Left renal cortex interstitium (tissue), 4 donors: Measurements from ENCODE around the gene SSBP2. TPM values are rescaled to one million over a fixed set of nuclear protein-coding genes. Genes with fewer than 3 reads are reported as not detected.

Source experiments
- DNase-seq, 4 donors: peaks; one replicate each; pipeline ENCODE4 v3.0.0-alpha.2; 2013; ENCODE audit warnings: low read depth in 4 of 4, low spot score in 2 of 4, missing footprints in 1 of 4
- polyA plus RNA-seq, 4 donors: library from polyadenylated mRNA; unstranded; fragments of 120-200 nt; gene quantifications; one replicate each; pipeline ENCODE4 v1.2.1, GENCODE V29; 2013; ENCODE audit not compliant: insufficient read length in 4 of 4

The SSBP2 gene
- polyA plus RNA-seq, 4 donors: 78.5 to 96.3 (median 91.6) TPM

DNA sequence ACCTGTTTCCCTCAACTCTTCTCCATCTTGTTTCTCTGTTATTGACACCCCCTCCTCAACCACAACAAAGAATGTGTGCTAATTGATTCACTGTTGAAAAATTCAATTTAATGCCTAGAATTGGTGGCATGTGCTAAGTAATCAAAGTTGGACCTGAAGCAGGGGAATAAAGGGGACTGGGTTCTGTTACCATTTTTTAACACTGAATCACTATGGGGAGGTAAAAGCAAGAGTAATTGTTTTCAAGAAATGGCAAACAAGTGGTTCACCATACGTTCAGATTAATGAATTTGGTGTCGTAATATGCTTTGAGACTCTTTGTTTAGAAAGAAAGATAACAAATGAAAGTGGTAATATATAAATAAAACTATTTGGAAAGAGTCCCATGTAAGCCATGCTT, 17.0 kb upstream of the SSBP2 start:
- DNase-seq: no peak

DNA sequence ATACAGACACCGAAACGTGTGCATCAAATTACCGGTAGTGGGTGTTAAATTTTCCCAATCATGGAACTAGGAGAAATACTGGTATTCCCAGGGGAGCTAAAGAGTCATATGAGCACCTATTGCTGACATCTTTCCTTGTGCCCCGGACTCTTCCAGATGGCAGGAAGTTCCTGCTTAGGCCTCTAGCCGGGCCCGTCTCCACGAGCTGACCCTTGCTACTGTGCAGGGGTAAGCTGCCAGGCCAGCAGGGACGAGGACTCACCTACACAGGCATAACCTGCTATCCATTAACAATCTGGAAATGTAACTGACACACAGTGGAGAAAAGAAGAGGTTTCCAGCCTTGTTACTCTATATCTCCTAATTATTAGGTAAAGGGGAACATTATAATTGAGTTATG, 16.2 kb upstream of the SSBP2 start:
- no peak for DNase-seq

- DNase-seq: no peak
Measured at GRCh38 chr5:81766611-81767010, 15.7 kb upstream of the SSBP2 start.

GRCh38 chr5:81763294-81763928, 12.5 kb upstream of the SSBP2 start:
- no peak for DNase-seq

- no peak for DNase-seq
Measured at GRCh38 chr5:81762853-81763252, 12.0 kb upstream of the SSBP2 start.

DNA sequence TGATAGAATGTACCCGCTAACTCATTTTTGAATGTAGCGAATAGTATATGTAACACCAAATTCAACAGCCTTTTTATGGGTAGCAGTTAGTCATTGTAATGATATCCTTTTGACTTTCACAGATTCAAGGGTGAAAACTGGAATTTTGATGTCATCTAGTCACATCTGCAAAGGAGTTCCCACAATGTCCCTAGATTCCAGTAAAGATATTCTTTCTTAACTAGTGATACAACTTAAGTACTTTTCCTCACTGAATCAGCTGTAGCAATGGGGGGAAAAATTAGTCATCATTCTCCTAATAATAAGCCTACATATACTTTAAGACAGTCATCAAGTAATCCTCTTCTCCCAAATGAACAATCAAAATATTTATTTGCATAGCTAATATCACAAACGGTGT, 11.5 kb upstream of the SSBP2 start:
- DNase-seq: no peak

DNA sequence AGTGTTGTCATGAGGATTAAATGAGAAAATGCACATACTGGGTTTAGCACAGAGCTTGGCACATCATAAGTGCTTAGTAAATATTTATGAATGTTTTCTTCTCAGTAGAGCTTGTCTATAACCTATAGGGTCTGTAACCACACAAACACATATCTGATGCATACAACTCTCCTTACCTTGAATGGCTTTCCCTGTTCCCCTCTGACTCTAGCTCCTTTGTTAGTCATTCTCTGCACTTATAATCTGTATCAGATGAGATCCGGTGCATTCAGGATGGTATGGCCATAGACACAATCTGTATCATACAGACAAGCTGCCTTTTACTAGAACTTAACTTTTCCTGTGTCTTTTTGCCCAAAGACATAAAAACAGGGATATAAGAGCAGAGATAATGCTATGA, 11.1 kb upstream of the SSBP2 start:
- no peak for DNase-seq

- no peak for DNase-seq
Measured at GRCh38 chr5:81761270-81761669, 10.4 kb upstream of the SSBP2 start.

DNA sequence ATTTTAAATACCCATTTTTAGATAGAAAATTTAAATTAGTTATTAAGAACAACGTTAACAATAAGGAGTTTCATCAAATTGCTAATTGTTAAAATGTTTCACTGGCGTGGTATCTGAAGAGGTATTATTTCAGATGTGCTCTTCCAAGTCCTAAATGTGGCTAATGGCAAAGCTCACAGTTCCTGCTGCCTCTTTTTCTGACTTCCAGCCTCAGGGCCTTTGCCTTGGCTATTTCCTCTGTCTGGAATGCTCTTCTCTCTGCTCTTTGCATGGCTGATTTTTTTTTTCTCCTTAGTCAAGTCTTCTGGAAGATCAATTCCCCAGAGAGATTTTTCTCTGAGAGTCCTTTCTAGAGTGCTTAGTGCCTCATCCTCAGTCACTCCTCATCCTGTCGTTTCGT, 9.6 kb upstream of the SSBP2 start:
- DNase-seq: no peak

DNA sequence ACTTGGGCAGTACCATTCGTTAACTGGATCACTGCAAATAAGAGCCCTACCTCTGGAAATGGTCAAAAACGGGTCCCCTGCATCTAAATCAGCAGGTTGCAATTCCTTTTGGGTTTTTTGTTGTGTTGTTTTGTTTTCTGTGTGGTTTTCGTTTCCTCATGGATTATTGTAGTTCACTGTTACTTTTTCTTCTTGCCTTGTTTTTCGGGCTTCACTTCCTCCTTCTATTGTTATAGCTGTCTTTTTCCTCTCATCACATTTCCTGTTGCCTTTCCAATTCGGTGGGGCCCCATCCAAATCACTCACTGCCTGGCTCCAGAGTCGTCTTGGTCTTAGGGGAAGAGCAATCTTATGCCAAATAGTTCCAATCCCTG, 8.7 kb upstream of the SSBP2 start:
- DNase-seq: no peak

GRCh38 chr5:81757404-81757803, 6.5 kb upstream of the SSBP2 start:
- no peak for DNase-seq

- DNase-seq: no peak
Measured at GRCh38 chr5:81756016-81756415, 5.1 kb upstream of the SSBP2 start.

GRCh38 chr5:81755320-81755719, 4.4 kb upstream of the SSBP2 start:
- DNase-seq: no peak

DNA sequence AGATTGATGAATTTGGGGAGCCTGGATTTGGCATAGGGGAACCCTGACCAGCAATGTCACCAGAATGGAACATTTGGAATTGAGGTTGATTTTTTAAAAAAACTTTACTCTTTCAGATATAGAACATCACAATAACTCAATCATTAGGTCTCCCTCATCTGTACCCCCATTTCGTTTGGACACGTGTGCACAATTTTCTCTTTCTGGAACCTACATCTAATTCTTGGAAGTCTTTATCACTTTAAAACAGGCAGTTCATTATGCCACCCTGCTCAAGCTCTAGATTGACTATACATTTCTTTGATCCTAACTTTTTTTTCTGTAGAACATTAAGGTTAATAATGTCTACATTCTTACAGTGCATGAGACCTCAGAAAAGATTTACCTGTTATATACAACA, 3.7 kb upstream of the SSBP2 start:
- DNase-seq: no peak

GRCh38 chr5:81753429-81753828, 2.5 kb upstream of the SSBP2 start:
- DNase-seq: no peak

DNA sequence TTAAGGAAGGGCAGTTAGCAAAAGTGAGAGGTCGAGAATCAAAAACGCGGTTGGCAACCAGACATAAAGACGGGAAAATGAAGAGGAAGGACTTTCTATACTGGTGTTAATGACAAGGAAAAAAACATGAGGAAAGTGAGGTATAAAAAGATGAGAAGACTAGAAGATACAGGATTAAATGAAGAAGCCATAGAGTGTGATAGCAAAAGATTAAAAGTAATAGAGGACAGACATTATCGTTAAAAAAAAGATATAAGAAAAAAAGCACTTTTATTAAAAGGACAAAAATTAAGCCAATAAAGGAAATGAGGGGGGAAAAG, 1.7 kb upstream of the SSBP2 start:
- no peak for DNase-seq

DNA sequence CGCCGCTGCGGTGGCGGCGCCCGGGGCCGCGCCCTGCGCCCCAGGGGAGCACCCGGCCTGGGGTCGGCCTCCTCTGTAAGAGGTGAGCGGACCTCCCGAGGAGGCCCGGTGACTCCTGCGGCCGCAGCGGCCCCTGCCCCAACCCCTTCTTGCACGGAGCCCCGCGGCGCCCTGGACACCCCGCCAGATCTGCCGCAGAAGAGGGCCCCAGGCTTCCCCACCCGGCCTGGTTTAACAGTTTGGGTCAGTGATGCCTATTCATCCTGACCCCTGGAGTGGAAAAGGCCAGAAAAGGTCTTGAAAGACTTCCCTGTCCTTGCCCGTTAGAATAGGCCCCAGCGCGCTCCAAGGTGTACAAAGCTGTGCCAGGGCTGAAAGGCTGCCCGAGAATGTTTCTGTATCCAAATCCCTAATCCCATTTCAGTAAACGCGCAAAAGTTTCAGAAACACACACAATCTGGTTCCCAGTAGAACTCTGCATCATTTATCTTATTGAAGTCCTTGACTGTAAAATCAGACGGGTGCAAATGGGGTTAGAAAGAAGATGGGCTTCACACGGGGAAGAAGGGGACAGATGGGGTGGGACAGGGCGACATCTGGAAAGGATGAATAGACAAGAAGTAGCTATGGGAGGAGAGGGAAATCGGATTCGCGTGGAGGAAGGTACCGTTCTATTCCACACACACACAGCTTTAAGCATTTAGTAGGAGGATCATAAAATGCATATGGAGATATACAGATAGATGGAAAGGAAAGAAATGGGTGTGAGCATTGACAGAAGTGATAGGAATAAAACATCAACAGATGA, 1.1 kb upstream of the SSBP2 start:
- peak in 2 of 4 donors; percentile 38 to 58 for DNase-seq

- no peak for DNase-seq
Measured at GRCh38 chr5:81750308-81751008, 439 bp downstream of the SSBP2 start.

- peak in 2 of 4 donors; percentile 34 to 43 for DNase-seq
Measured at GRCh38 chr5:81749561-81750307, 1.2 kb downstream of the SSBP2 start.

DNA sequence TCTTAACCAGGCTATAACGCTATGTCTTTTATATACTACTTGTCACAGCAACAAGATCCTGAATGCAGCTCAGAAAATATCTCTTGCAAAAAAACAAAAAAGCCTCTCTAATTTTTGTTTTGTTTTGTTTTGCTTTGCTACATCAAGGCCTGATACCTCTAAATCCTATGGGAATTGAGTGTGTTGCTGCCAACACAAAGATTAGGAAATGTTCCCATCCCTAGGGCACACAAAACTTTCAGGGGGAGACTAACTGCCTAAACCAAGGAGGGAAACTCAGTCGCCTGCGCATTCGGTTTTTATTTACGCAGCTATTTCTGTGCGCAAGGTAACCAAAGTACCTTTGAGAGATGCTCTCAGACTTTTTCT, 1.7 kb downstream of the SSBP2 start:
- DNase-seq: peak in 2 of 4 donors; percentile 52 to 55

DNA sequence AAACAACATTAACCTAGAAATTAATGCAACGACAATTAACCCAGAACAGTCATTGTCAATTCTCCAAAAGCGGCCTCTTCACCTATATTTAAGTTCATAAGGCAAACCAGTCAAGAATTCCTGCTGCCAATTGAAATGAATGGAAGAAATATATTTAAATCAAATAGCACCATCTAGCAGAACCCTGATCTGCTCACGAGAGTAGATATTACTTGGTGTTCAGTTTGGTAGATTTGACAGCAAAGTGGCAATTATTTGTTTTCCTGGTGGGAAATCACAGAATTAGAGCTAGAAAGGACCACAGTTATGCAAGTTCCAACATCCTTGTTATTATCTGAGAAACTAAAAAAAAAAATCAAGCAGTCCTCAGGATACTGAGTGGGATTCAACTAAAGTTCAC, 2.3 kb downstream of the SSBP2 start:
- no peak for DNase-seq
